ENCODE measurements around the gene GLYATL3. TPM values are rescaled to one million over a fixed set of nuclear protein-coding genes. Genes with fewer than 3 reads are reported as not detected.

GLYATL3 gene
- total RNA-seq, 1 experiment from 2014 or later, result not detected

DNA sequence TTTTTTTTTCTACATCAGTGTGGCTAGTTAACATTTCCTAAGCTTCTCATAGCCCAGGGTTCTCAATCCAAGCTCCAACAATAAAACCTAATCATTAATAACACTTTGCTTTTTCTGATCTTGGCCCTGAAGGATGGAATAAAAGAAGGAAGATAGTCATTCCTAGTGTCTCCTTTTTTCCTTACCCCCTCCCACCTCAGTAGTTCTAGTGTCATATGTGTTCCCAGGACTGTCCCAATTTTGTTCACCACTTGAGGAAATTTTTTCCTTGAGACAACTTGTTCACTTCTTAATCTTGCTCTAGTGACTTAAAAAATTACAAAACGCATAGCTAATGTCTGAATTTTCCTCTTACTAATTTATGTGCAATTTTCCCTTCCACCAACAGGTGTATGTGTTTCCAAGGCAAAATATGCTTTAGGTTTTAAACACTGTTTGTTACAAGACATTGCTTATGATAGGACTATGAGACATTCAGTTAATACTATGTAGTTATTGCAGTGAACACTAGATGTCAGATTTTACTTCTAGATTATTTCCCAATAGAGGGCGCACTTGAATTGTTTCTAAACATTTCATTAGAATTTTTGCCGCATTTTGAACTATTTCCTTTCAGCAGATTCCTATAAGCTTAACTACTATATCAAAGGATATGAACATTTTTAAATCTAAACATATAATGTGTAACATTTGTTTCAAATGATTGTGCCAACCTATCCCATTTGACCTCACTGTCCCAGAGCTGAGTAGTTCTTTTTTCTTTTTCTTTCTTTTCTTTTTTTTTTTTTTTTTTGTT, 32.2 kb downstream of the GLYATL3 start:
- peak overlapping the region; percentile 58 for H3K9ac ChIP-seq (ENCODE audit: low read length)
- H3K4me1 ChIP-seq (ENCODE audit: insufficient read depth, low read length), result peaks cover 13% of the 10 kb centered on the region
- CTCF ChIA-PET, result interaction anchor here (0.6 to 1.4 kb wide), 16 partner anchors 10 to 394 kb away, joined by 3 to 29 read pairs (median 6); partner anchors contain the start of gene C6orf141
- H3K27me3 ChIP-seq (ENCODE audit: low read length), result no peaks in the 10 kb centered on the region
- peak overlapping the region; percentile 59 for H3K4me3 ChIP-seq (ENCODE audit: low read length)
- peak overlapping the region; percentile 2; the same call in 1 of the 2 replicates for H3K27ac ChIP-seq (ENCODE audit: low read length)
- H3K9me2 ChIP-seq (replicated peaks; ENCODE audit: low read length), result no peaks in the 10 kb centered on the region
- no TSS peak for BruUV-seq (replicated peaks)
- no peaks in the 10 kb centered on the region for H3K9me3 ChIP-seq (ENCODE audit: low read length)
- POLR2A ChIA-PET (ENCODE audit: unreplicated experiment), result interaction anchor here (0.6 to 0.7 kb wide), 3 partner anchors 39 to 1801 kb away, joined by 8 to 13 read pairs (median 9); no protein-coding TSS in a partner anchor
- no peaks in the 10 kb centered on the region for H4K20me1 ChIP-seq (ENCODE audit: low read length)
- peak; percentile 91 for ATAC-seq
- no peaks in the 10 kb centered on the region for H3K79me2 ChIP-seq (ENCODE audit: low read length)
- no peaks in the 10 kb centered on the region for H3F3A ChIP-seq (ENCODE audit: low read length, unreplicated experiment)
- TF ChIP-seq, protein P1, sequence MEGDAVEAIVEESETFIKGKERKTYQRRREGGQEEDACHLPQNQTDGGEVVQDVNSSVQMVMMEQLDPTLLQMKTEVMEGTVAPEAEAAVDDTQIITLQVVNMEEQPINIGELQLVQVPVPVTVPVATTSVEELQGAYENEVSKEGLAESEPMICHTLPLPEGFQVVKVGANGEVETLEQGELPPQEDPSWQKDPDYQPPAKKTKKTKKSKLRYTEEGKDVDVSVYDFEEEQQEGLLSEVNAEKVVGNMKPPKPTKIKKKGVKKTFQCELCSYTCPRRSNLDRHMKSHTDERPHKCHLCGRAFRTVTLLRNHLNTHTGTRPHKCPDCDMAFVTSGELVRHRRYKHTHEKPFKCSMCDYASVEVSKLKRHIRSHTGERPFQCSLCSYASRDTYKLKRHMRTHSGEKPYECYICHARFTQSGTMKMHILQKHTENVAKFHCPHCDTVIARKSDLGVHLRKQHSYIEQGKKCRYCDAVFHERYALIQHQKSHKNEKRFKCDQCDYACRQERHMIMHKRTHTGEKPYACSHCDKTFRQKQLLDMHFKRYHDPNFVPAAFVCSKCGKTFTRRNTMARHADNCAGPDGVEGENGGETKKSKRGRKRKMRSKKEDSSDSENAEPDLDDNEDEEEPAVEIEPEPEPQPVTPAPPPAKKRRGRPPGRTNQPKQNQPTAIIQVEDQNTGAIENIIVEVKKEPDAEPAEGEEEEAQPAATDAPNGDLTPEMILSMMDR (conservative IDR thresholded peaks at IDR 0.05; ENCODE audit: low read depth, low read length), result peak; percentile 100
- TF ChIP-seq EZH2phosphoT487 (IDR thresholded peaks at IDR 0.05; ENCODE audit: borderline replicate concordance, low read length), result no peak
- H3K36me3 ChIP-seq (ENCODE audit: low read depth, low read length), result no peaks in the 10 kb centered on the region
- H3K4me2 ChIP-seq (ENCODE audit: low read length), result peak overlapping the region; percentile 69
- H2AFZ ChIP-seq (ENCODE audit: low read length), result peak overlapping the region; percentile 64
- intact Hi-C loops (cut with micrococcal nuclease), result loop anchor here (1.0 to 5.0 kb wide), 4 partner anchors 38 to 317 kb away; no protein-coding TSS in a partner anchor
- DNase-seq, result peak; percentile 91

- peak overlapping the region; percentile 24 for H2AFZ ChIP-seq (ENCODE audit: low read length)
- no peaks in the 10 kb centered on the region for H3K9me3 ChIP-seq (ENCODE audit: low read length)
- POLR2A ChIA-PET (ENCODE audit: unreplicated experiment), result interaction anchor here (1.0 kb wide), 1 partner anchor 22 kb away, joined by 3 read pairs; no protein-coding TSS in a partner anchor
- DNase-seq, result peak; percentile 33
- no peaks in the 10 kb centered on the region for H3F3A ChIP-seq (ENCODE audit: low read length, unreplicated experiment)
- H3K79me2 ChIP-seq (ENCODE audit: low read length), result no peaks in the 10 kb centered on the region
- H4K20me1 ChIP-seq (ENCODE audit: low read length), result no peaks in the 10 kb centered on the region
- BruUV-seq (replicated peaks), result no TSS peak
- peak overlapping the region; percentile 83 for H3K27ac ChIP-seq (ENCODE audit: low read length)
- peaks cover 23% of the 10 kb centered on the region for H3K4me1 ChIP-seq (ENCODE audit: insufficient read depth, low read length)
- H3K9ac ChIP-seq (ENCODE audit: low read length), result peak overlapping the region; percentile 57
- H3K27me3 ChIP-seq (ENCODE audit: low read length), result no peaks in the 10 kb centered on the region
- intact Hi-C loops (cut with micrococcal nuclease), result no loop called here
- CTCF ChIA-PET, result interaction anchor here (0.6 kb wide), 1 partner anchor 17 kb away, joined by 6 read pairs; no protein-coding TSS in a partner anchor
- ATAC-seq, result peak; percentile 62
- H3K4me3 ChIP-seq (ENCODE audit: low read length), result 0 out of 2 replicates have a peak overlapping the region, but pooled peaks have one; percentile 10
- H3K36me3 ChIP-seq (ENCODE audit: low read depth, low read length), result no peaks in the 10 kb centered on the region
- H3K4me2 ChIP-seq (ENCODE audit: low read length), result peak overlapping the region; percentile 20
- no peak for TF ChIP-seq EZH2phosphoT487 (IDR thresholded peaks at IDR 0.05; ENCODE audit: borderline replicate concordance, low read length)
- H3K9me2 ChIP-seq (replicated peaks; ENCODE audit: low read length), result no peaks in the 10 kb centered on the region
Measured at GRCh38 chr6:49535795-49536194, 36.1 kb downstream of the GLYATL3 start.

- BruUV-seq (replicated peaks), result no TSS peak
- POLR2A ChIA-PET (ENCODE audit: unreplicated experiment), result no interaction called here
- intact Hi-C loops (cut with micrococcal nuclease), result no loop called here
Measured at GRCh38 chr6:49539102-49539501, 39.4 kb downstream of the GLYATL3 start.

More at GRCh38 chr6:49539102-49539501, 39.4 kb downstream of the GLYATL3 start:
- CTCF ChIA-PET, result no interaction called here
- no peak for TF ChIP-seq EZH2phosphoT487 (IDR thresholded peaks at IDR 0.05; ENCODE audit: borderline replicate concordance, low read length)
- TF ChIP-seq, protein P1 (conservative IDR thresholded peaks at IDR 0.05; ENCODE audit: low read depth, low read length), result no peak
- ATAC-seq (no peak), DNase-seq (no peak)
- Histone ChIP-seq H3K36me3 (ENCODE audit: low read depth, low read length) (no peaks in the 10 kb centered on the region), H3F3A (ENCODE audit: low read length, unreplicated experiment) (peaks cover 6% of the 10 kb centered on the region), H2AFZ (ENCODE audit: low read length) (no peak overlapping the region), H3K4me3 (ENCODE audit: low read length) (no peak overlapping the region), H3K4me2 (ENCODE audit: low read length) (no peak overlapping the region), H3K27me3 (ENCODE audit: low read length) (no peaks in the 10 kb centered on the region), H3K9me2 (replicated peaks; ENCODE audit: low read length) (no peaks in the 10 kb centered on the region), H3K9ac (ENCODE audit: low read length) (no peak overlapping the region), H3K27ac (ENCODE audit: low read length) (no peak overlapping the region), H3K79me2 (ENCODE audit: low read length) (no peaks in the 10 kb centered on the region), H3K4me1 (ENCODE audit: insufficient read depth, low read length) (peaks cover 34% of the 10 kb centered on the region), H4K20me1 (ENCODE audit: low read length) (no peaks in the 10 kb centered on the region), H3K9me3 (ENCODE audit: low read length) (no peaks in the 10 kb centered on the region)

Data from PC-3 (cell line).